Measurements from ENCODE around the gene HIPK3.

HIPK3 gene

DNA sequence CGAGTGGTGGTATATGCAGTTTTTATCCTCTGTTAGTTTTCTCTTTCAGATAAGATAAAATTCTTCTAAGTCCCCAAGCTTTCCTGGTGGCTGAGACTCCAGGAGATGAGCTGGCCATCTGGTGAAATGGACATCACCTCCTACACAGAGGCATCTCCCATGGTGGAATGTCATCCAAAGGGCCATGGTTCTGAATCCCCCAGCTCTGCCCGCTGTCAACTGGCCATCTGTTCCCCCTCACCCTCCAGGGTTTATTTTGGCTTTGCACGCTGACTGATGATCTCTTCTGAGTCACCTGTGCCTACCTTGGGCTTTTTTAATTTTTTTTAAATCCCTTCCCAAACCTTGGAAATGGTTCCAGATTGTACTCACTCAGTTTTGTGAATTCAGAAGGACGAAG is 142.2 kb downstream of the HIPK3 start:
- no peak for DNase-seq

DNA sequence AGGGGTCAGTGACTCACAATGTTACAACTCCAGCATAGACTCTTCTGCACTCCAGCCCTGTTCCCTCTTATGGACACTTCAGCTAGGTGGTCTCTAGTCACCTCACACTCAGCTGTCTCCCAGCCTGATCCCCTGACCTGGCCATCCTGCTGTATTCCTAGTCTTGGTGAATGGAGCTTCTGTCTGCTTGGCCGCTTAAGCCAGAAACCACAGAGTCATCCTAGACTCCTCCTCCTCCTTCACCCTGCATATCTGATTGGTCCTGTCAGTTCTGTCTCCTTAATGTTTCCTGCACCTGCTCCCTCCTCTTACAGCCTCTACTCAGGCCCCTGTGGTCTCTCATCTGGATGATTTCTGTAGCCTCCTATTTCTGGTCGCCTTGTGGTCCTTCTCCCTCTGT is 144.9 kb downstream of the HIPK3 start:
- no peak for DNase-seq

DNA sequence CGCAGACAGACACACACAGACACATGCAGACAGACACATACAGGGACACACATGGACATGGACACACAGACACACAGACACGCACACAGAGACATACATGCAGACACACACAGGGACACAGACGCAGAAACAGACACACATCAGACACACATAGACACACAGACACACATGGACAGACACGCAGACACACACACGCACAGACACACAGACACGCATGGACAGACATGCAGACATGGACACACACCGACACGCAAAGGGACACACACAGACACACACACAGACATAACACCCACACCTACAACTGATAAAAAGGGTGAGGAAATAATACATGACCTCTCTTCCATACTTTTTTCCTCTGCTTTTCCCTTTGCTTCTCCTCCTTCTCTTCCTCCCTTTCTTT is 146.2 kb downstream of the HIPK3 start:
- DNase-seq, result no peak

DNA sequence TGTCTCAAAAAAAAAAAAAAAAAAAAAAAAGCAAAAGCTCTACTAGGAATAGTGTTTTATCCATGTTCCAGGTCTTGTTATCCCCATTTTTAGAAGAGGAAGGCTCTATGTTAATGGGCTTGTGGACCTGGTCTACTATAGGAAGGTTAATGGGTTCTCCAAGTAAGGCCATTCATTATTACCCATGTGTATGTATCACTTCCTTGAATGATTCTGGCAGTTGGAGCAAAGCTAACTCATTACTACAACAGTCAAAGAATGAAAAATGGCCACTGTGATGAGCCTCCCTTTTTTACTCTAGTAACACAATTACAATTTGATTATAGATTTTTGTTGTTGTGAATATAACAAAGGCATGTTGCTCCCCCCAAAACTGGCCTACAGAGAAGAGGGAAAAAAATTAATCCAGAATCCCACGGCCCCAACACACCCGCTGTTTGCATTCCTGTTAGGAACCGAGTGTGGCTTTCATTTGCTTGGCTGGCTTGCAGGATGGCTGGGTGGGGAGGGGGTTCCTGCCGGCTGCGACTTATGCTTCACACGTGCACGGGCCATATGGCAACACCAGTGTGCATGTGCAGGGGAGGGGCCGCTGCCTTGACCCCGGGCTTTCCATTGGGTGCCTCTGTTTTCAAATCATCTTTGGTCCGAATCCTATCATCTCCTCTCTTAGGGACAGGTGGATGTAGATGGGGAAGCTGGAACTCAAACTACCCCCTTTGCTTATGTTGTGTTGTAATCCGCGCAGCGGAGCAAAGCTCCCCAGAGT is 148.8 kb downstream of the HIPK3 start:
- DNase-seq, result no peak
